HG03571 (cell line): ENCODE data around the gene CDK14.
"Not testable (repeated sequence)": the region's sequence is repeated elsewhere in the genome, so short reads cannot be mapped to it uniquely, and the experiment has no call there.

Source experiments
- ATAC-seq: cut with Tn5 transposase; IDR thresholded peaks from one replicate; pipeline ENCODE4 v1.9.1; 2021; ENCODE audit not compliant: unreplicated experiment

The CDK14 gene

GRCh38 chr7:90777465-90777864 lies 181.3 kb downstream of the CDK14 start:
- ATAC-seq = no peak

- no peak for ATAC-seq
These were observed 181.8 kb downstream of the CDK14 start for GRCh38 chr7:90777886-90778285.

GRCh38 chr7:90788052-90788451 lies 191.9 kb downstream of the CDK14 start:
- no peak for ATAC-seq

GRCh38 chr7:90789736-90790306 lies 193.7 kb downstream of the CDK14 start:
- no peak for ATAC-seq

GRCh38 chr7:90791596-90791995 lies 195.5 kb downstream of the CDK14 start:
- no peak for ATAC-seq

- no peak for ATAC-seq
These were observed 196.2 kb downstream of the CDK14 start for GRCh38 chr7:90792301-90792700.

GRCh38 chr7:90794234-90794633 lies 198.1 kb downstream of the CDK14 start:
- ATAC-seq = not testable (repeated sequence)

DNA sequence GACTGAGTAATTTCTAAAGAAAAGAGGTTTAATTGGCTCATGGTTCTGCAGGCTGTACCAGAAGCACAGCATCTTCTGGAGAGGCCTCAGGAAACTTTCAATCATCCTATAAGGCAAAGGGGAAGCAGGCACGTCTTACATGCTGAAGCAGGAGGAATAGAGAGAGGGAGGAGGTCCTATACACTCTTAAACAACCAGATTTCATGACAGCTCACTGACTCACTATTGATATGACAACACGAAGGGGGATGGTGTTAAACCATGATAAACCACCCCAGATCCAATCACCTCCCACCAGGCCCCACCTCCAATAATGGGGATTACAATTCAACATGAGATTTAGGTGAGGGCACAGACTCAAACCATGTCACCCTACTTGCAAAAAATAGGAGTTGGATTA lies 201.5 kb downstream of the CDK14 start:
- ATAC-seq = no peak

- ATAC-seq = no peak
These were observed 208.2 kb downstream of the CDK14 start for GRCh38 chr7:90804370-90804769.

- ATAC-seq = not testable (repeated sequence)
These were observed 219.4 kb downstream of the CDK14 start for GRCh38 chr7:90815552-90815951.

GRCh38 chr7:90816511-90817142 lies 220.5 kb downstream of the CDK14 start:
- peak; percentile 88 for ATAC-seq

DNA sequence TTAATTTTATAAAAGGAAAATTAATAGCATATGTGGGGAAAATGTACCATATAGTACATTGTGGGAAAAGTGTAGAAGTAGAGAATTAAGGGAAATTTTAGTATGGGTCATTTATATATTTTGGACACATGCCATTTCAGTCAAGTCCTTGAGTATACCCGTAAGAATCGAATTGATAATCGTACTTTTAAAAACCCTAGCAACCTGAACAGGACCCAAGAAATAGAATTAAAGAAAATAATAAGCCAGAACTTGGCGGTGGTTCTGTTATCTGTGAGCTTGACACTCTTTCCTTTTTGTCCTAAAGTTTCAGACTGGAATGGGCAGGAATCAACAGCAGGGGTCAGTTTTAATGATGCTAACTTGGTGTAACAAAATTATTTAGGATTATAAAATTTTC lies 221.0 kb downstream of the CDK14 start:
- ATAC-seq = no peak

- no peak for ATAC-seq
These were observed 221.7 kb downstream of the CDK14 start for GRCh38 chr7:90817846-90818245.

DNA sequence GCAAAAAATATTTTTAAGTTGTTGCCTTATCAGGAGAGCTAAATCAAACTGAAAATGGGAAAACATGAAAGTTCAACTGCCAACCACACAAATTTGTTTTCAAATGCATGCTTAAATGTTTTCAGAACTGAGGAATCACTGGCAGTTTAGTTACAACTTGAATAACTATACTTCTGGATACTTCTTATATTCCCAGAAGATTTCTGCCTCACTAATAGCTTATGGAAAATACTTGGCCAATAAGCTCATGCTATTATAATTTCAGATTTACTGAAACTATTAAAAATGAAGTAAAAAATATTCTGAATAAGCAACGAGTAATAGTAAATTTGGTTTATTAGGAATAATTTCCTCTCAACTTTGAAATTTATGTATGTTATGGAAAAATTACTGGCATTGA lies 222.2 kb downstream of the CDK14 start:
- no peak for ATAC-seq

- no peak for ATAC-seq
These were observed 226.0 kb downstream of the CDK14 start for GRCh38 chr7:90821961-90822620.

GRCh38 chr7:90824386-90825307 lies 228.5 kb downstream of the CDK14 start:
- ATAC-seq = no peak

DNA sequence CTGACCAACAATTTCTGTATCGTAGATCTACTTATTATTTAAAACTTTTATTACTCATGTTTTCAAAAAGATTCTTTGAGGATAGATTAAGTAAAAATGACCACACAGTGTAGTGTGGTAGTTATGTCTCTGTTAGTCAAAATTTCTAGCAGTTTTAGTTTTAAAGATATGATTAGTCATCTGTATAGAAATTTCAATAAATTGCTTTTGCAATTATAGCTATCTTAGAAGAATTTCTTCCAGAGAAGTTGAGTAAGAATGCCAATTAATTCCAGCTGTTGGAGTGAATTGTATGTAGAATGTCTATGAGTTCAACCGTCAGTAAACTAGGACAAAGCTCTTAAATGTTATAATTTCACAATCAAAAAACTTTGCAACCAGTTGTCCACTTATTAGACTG lies 229.7 kb downstream of the CDK14 start:
- ATAC-seq = no peak

DNA sequence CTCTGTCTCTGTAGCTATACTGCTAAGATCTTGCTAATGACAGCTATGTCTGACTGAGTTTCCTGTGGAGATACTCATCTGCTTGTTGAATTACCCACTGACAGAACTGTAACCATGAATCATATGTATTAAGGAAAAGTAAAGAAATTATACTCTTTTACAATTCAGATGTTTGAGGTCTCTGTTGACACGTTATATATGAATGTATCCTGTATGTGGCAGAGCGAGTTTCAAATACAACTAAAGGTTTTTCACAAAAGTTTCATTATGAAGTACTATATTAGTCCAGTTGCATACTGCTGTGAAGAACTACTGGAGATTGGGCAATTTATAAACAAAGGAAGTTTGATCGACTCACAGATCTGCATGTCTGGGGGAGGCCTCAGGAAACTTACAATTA lies 232.5 kb downstream of the CDK14 start:
- ATAC-seq = no peak

GRCh38 chr7:90830308-90830707 lies 234.2 kb downstream of the CDK14 start:
- no peak for ATAC-seq

GRCh38 chr7:90832726-90833125 lies 236.6 kb downstream of the CDK14 start:
- no peak for ATAC-seq

DNA sequence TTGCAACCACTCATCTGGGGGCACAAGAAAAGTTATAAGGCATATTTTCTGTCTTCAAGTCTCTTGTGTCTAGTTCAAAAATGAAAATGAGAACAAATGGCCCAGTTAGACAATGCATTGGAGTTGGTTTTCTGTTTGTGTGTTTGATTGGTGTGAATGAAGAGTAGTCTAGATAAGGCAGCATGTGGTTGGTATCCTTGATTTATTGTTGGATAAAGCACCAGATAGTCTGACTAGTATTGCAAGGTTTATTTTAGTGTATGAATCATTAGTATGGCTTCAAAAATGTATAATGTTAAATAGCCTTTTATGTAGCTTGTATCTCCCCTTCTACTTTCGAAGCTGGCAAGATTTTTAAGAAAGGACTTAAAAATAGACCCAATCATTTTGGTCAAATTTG lies 237.3 kb downstream of the CDK14 start:
- ATAC-seq = no peak

GRCh38 chr7:90834771-90835170 lies 238.7 kb downstream of the CDK14 start:
- no peak for ATAC-seq
